DMS114 treated with DMSO at 0.1 percent for 48 hours (cell line): ENCODE measurements around the gene TNFAIP8.

Experiments
- DNase-seq: peaks from one replicate; lab custom pipeline; 2025; ENCODE audit not compliant: unreplicated experiment; lab: John Stamatoyannopoulos, UW

TNFAIP8 gene

GRCh38 chr5:119355685-119356611 is at the start of gene TNFAIP8:
Gene TNFAIP8, plus strand, starts transcription at chr5:119356019. Its CDS starts 72 bp downstream, at chr5:119356091.
- no peak for DNase-seq

GRCh38 chr5:119307170-119307569 is 48.6 kb upstream of the TNFAIP8 start:
- DNase-seq: no peak

GRCh38 chr5:119309326-119309725 is 46.5 kb upstream of the TNFAIP8 start:
- no peak for DNase-seq

- no peak for DNase-seq
Measured at GRCh38 chr5:119311688-119312087, 44.1 kb upstream of the TNFAIP8 start.

- no peak for DNase-seq
Measured at GRCh38 chr5:119312403-119312802, 43.4 kb upstream of the TNFAIP8 start.

- DNase-seq: no peak
Measured at GRCh38 chr5:119313197-119313596, 42.6 kb upstream of the TNFAIP8 start.

- DNase-seq: no peak
Measured at GRCh38 chr5:119313658-119314605, 41.9 kb upstream of the TNFAIP8 start.

- DNase-seq: no peak
Measured at GRCh38 chr5:119315516-119315949, 40.3 kb upstream of the TNFAIP8 start.

GRCh38 chr5:119316086-119316485 is 39.7 kb upstream of the TNFAIP8 start:
- no peak for DNase-seq

GRCh38 chr5:119316906-119317305 is 38.9 kb upstream of the TNFAIP8 start:
- no peak for DNase-seq

GRCh38 chr5:119318256-119318894 is 37.4 kb upstream of the TNFAIP8 start:
- no peak for DNase-seq

- no peak for DNase-seq
Measured at GRCh38 chr5:119319401-119319800, 36.4 kb upstream of the TNFAIP8 start.

GRCh38 chr5:119319890-119320289 is 35.9 kb upstream of the TNFAIP8 start:
- no peak for DNase-seq

- no peak for DNase-seq
Measured at GRCh38 chr5:119321569-119322311, 34.1 kb upstream of the TNFAIP8 start.

GRCh38 chr5:119322312-119322947 is 33.4 kb upstream of the TNFAIP8 start:
- DNase-seq: no peak

GRCh38 chr5:119322948-119323537 is 32.8 kb upstream of the TNFAIP8 start:
- DNase-seq: no peak

GRCh38 chr5:119323601-119324000 is 32.2 kb upstream of the TNFAIP8 start:
- DNase-seq: no peak

GRCh38 chr5:119324842-119325241 is 31.0 kb upstream of the TNFAIP8 start:
- no peak for DNase-seq

GRCh38 chr5:119327018-119327417 is 28.8 kb upstream of the TNFAIP8 start:
- DNase-seq: no peak
